IMR-90 (cell line): Measurements from ENCODE around the gene ANO10. TPM values are rescaled to one million over a fixed set of nuclear protein-coding genes. Genes with fewer than 3 reads are reported as not detected.
A peak's percentile ranks its signal among the peaks of the same experiment; 100 is the strongest.

ENCODE experiments used
- ATAC-seq: fragments of 200-7000 bp; cut with Tn5 transposase; 2 replicates; pipeline ENCODE4 v1.9.1; 2020; ENCODE audit warnings: low read depth, mild to moderate bottlenecking, moderate library complexity
- BruUV-seq: library from RNA; stranded (reverse); fragments of 400-500 nt; replicated peaks from 2 replicates; lab custom pipeline; 2021; lab: Mats Ljungman, UMichigan
- CTCF ChIA-PET: fragments of 300-600 bp; formaldehyde crosslinking; extraction: SDS; loops from one replicate; lab custom pipeline; 2021; ENCODE audit warnings: antibody characterized with exemption; lab: Yijun Ruan, JAX
- POLR2A ChIA-PET: fragments of 300-600 bp; sonication (Branson Sonifier 250); formaldehyde crosslinking; loops from one replicate; lab custom pipeline; 2022; ENCODE audit warnings: antibody characterized with exemption; ENCODE audit not compliant: unreplicated experiment; lab: Charles Lee
- DNase-seq: peaks from one replicate; pipeline ENCODE4 v3.0.0; 2013
- H2AFZ ChIP-seq: replicated peaks from 2 replicates; pipeline ENCODE3; 2013; ENCODE audit warnings: low read length, mild to moderate bottlenecking; ENCODE audit not compliant: poor library complexity
- H2AK5ac ChIP-seq: 2 replicates; pipeline ENCODE4 v1.6.1; 2013; ENCODE audit warnings: low read depth, low read length, inconsistent platforms
- H2AK9ac ChIP-seq: replicated peaks from 2 replicates; pipeline ENCODE3; 2013; ENCODE audit warnings: mild to moderate bottlenecking, low read depth, low read length, moderate library complexity; ENCODE audit not compliant: poor library complexity
- H2BK120ac ChIP-seq: 2 replicates; pipeline ENCODE4 v1.6.1; 2013; ENCODE audit warnings: low read depth, low read length, inconsistent platforms
- H2BK15ac ChIP-seq: 3 replicates; pipeline ENCODE4 v1.6.1; 2013; ENCODE audit warnings: low read depth, low read length, inconsistent platforms
- H2BK20ac ChIP-seq: 2 replicates; pipeline ENCODE4 v1.6.1; 2013; ENCODE audit warnings: low read depth, mild to moderate bottlenecking, inconsistent platforms, low read length, moderate library complexity
- H2BK5ac ChIP-seq: 2 replicates; pipeline ENCODE4 v1.6.1; 2013; ENCODE audit warnings: mild to moderate bottlenecking, low read depth, low read length, inconsistent platforms; ENCODE audit not compliant: poor library complexity, severe bottlenecking
- H3K14ac ChIP-seq: replicated peaks from 2 replicates; pipeline ENCODE4 v1.6.1; 2013; ENCODE audit warnings: low read depth, low read length, inconsistent platforms
- H3K18ac ChIP-seq: 2 replicates; pipeline ENCODE4 v1.6.1; 2013; ENCODE audit warnings: low read depth, low read length, control low read depth
- H3K23ac ChIP-seq: 2 replicates; pipeline ENCODE4 v1.6.1; 2013; ENCODE audit warnings: low read depth, low read length, inconsistent platforms
- H3K27ac ChIP-seq: 2 replicates; pipeline ENCODE4 v1.5.1; 2013; ENCODE audit warnings: mild to moderate bottlenecking, control low read depth, low read length; ENCODE audit not compliant: insufficient read depth
- H3K27me3 ChIP-seq: 2 replicates; pipeline ENCODE4 v1.6.1; 2013; ENCODE audit warnings: low read length; ENCODE audit not compliant: control insufficient read depth, insufficient read depth
- H3K36me3 ChIP-seq: 2 replicates; pipeline ENCODE4 v1.6.1; 2013; ENCODE audit warnings: low read length, mixed read lengths; ENCODE audit not compliant: control insufficient read depth, insufficient read depth
- H3K4ac ChIP-seq: 2 replicates; pipeline ENCODE4 v1.6.1; 2013; ENCODE audit warnings: low read depth, low read length, inconsistent platforms
- H3K4me1 ChIP-seq: 2 replicates; pipeline ENCODE4 v1.6.1; 2013; ENCODE audit warnings: low read length, mixed read lengths; ENCODE audit not compliant: control insufficient read depth, insufficient read depth
- H3K4me2 ChIP-seq: 2 replicates; pipeline ENCODE4 v1.6.1; 2013; ENCODE audit warnings: low read depth, mild to moderate bottlenecking, control low read depth, low read length, moderate library complexity
- H3K4me3 ChIP-seq: 2 replicates; pipeline ENCODE4 v1.5.1; 2013; ENCODE audit warnings: low read depth, mild to moderate bottlenecking, control low read depth, low read length, moderate library complexity; ENCODE audit not compliant: insufficient read depth
- H3K56ac ChIP-seq: 2 replicates; pipeline ENCODE4 v1.6.1; 2013; ENCODE audit warnings: low read length, inconsistent platforms; ENCODE audit not compliant: insufficient read depth; ENCODE audit errors: extremely low read depth
- H3K79me1 ChIP-seq, 2 experiments: 2 replicates each; pipeline ENCODE4 v1.6.1; 2013; ENCODE audit warnings: low read length in 2 of 2, inconsistent platforms in 1 of 2, low read depth in 1 of 2
- H3K9ac ChIP-seq: 2 replicates; pipeline ENCODE4 v1.6.1; 2013; ENCODE audit warnings: low read depth, low read length, control low read depth
- H3K9me1 ChIP-seq: 2 replicates; pipeline ENCODE4 v1.6.1; 2013; ENCODE audit warnings: low read length, inconsistent platforms; ENCODE audit not compliant: insufficient read depth
- H3K9me3 ChIP-seq: 2 replicates; pipeline ENCODE4 v1.6.1; 2013; ENCODE audit warnings: low read length; ENCODE audit not compliant: control insufficient read depth, insufficient read depth
- H4K20me1 ChIP-seq: 2 replicates; pipeline ENCODE4 v1.6.1; 2013; ENCODE audit warnings: low read length, inconsistent platforms; ENCODE audit not compliant: insufficient read depth
- H4K5ac ChIP-seq: 2 replicates; pipeline ENCODE4 v1.6.1; 2013; ENCODE audit warnings: mild to moderate bottlenecking, low read depth, low read length, control low read depth
- H4K8ac ChIP-seq, 2 experiments: 2 replicates each; pipeline ENCODE4 v1.6.1; 2013; ENCODE audit warnings: low read depth in 2 of 2, low read length in 2 of 2, control low read depth in 1 of 2, inconsistent platforms in 1 of 2
- H4K91ac ChIP-seq: 2 replicates; pipeline ENCODE4 v1.6.1; 2013; ENCODE audit warnings: low read depth, low read length, inconsistent platforms; ENCODE audit not compliant: insufficient read depth
- CEBPB ChIP-seq: IDR thresholded peaks from 2 replicates; pipeline ENCODE4 v1.6.1; 2012; ENCODE audit warnings: low read depth, low read length, improper control_type of control experiment
- CHD1 ChIP-seq: IDR thresholded peaks from 2 replicates; pipeline ENCODE4 v1.6.1; 2012; ENCODE audit warnings: low read depth, low read length, improper control_type of control experiment
- FOS ChIP-seq: fragments of 150-350 bp; IDR thresholded peaks from 2 replicates; pipeline ENCODE4 v1.6.1; 2016; ENCODE audit warnings: low read depth, low read length
- MAFK ChIP-seq: IDR thresholded peaks from 2 replicates; pipeline ENCODE4 v1.6.1; 2012; ENCODE audit warnings: low read depth, low read length, improper control_type of control experiment
- MAZ ChIP-seq: IDR thresholded peaks from 2 replicates; pipeline ENCODE4 v1.6.1; 2012; ENCODE audit warnings: low read depth, mild to moderate bottlenecking, low read length, improper control_type of control experiment, moderate library complexity, borderline replicate concordance
- NFE2L2 ChIP-seq: fragments of 150-350 bp; IDR thresholded peaks from 2 replicates; pipeline ENCODE4 v1.6.1; 2016; ENCODE audit warnings: low read depth, mild to moderate bottlenecking, low read length
- RAD21 ChIP-seq: IDR thresholded peaks from 2 replicates; pipeline ENCODE4 v1.6.1; 2012; ENCODE audit warnings: low read length, improper control_type of control experiment
- RCOR1 ChIP-seq: IDR thresholded peaks from 2 replicates; pipeline ENCODE4 v1.6.1; 2012; ENCODE audit warnings: mild to moderate bottlenecking, low read length, improper control_type of control experiment; ENCODE audit not compliant: insufficient replicate concordance
- RFX5 ChIP-seq: IDR thresholded peaks from 2 replicates; pipeline ENCODE4 v1.8.0; 2012; ENCODE audit warnings: low read depth, mild to moderate bottlenecking, low read length, moderate library complexity
- SMC3 ChIP-seq: fragments of 150-350 bp; IDR thresholded peaks from 2 replicates; pipeline ENCODE4 v1.6.1; 2016; ENCODE audit warnings: low read depth, mild to moderate bottlenecking, antibody characterized with exemption, low read length, moderate library complexity
- USF2 ChIP-seq: fragments of 150-350 bp; IDR thresholded peaks from 2 replicates; pipeline ENCODE4 v1.6.1; 2017; ENCODE audit warnings: mild to moderate bottlenecking, antibody characterized with exemption, low read length, low read depth
- WGBS, 2 experiments: methylation state at CpG; one replicate each; pipeline versions ENCODE4 v1.1.5 to v1.1.7; 2013; ENCODE audit warnings: missing lambda C conversion rate in 2 of 2; ENCODE audit not compliant: insufficient read length in 1 of 2; ENCODE audit errors: extremely low coverage in 2 of 2; 5-methylcytosine and 5-hydroxymethylcytosine counted together
- dilution Hi-C: fragments of 300-500 bp; cut with HindIII; formaldehyde crosslinking; loops from one replicate; pipeline ENCODE4 v1.14.3; 2018; ENCODE audit warnings: low sequenced_read_pairs; ENCODE audit not compliant: unreplicated experiment
- in situ Hi-C: fragments of 300-500 bp; cut with MboI; formaldehyde crosslinking; loops from 3 replicates; pipeline ENCODE4 v1.14.3; 2019; ENCODE audit warnings: low sequenced_read_pairs, inconsistent platforms, mixed read lengths
- intact Hi-C: fragments of 100-400 bp; cut with micrococcal nuclease; formaldehyde crosslinking; loops from 2 replicates; pipeline ENCODE4 v1.10.0; 2022
- polyA plus RNA-seq, 3 experiments: library from polyadenylated mRNA; depleted of rRNA; stranded (reverse); fragments of >200 nt; gene quantifications; 2 replicates each; pipeline ENCODE4 v1.2.3, GENCODE V29; 2012; ENCODE audit warnings: low replicate concordance in 1 of 3
- total RNA-seq: library from RNA; depleted of rRNA; stranded (reverse); fragments of >200 nt; gene quantifications from 2 replicates; pipeline ENCODE4 v1.2.3, GENCODE V29; 2012

ANO10 gene
- total and polyA plus RNA-seq, 2 of the 4 experiments (the other 2 are of a cell fraction), result 28.5 to 41.6 TPM

- no peak overlapping the region for H3K4me2 ChIP-seq
- no peaks in the 10 kb centered on the region for H3K79me1 ChIP-seq
- in situ Hi-C loops (no loop called here), dilution Hi-C loops (no loop called here), intact Hi-C loops (no loop called here)
- H3K9me1 ChIP-seq, result peaks cover 3% of the 10 kb centered on the region
- H3K36me3 ChIP-seq, result no peaks in the 10 kb centered on the region
- H3K9me3 ChIP-seq, result no peaks in the 10 kb centered on the region
- no peak overlapping the region for H3K27ac ChIP-seq
- no peaks in the 10 kb centered on the region for H3K27me3 ChIP-seq
- peak overlapping the region; percentile 23; the same call in 1 of the 3 replicates for H2BK15ac ChIP-seq
- H2BK5ac ChIP-seq, result no peak overlapping the region
- H3K56ac ChIP-seq, result no peak overlapping the region
- no peak overlapping the region for H3K14ac ChIP-seq
- no peak overlapping the region for H3K18ac ChIP-seq
- DNase-seq (no peak), ATAC-seq (no peak)
- H3K4me3 ChIP-seq, result no peak overlapping the region
- no peak overlapping the region for H2BK120ac ChIP-seq
- H4K8ac ChIP-seq, result no peak overlapping the region
- ChIA-PET POLR2A (no interaction called here), CTCF (no interaction called here)
- no peak overlapping the region for H2AK9ac ChIP-seq
- no peak overlapping the region; the same call in 1 of the 2 replicates for H2BK20ac ChIP-seq
- BruUV-seq, result no TSS peak
- no peaks in the 10 kb centered on the region for H4K20me1 ChIP-seq
- no peak overlapping the region for H4K5ac ChIP-seq
- peaks cover 8% of the 10 kb centered on the region for H3K4me1 ChIP-seq
- H4K91ac ChIP-seq, result 0 out of 2 replicates have a peak overlapping the region, but pooled peaks have one; percentile 4
- H3K9ac ChIP-seq, result no peak overlapping the region
- H3K4ac ChIP-seq, result no peak overlapping the region
- WGBS, 2 experiments, result no CpG with 5 or more reads among the region's 2 CpGs
- TF ChIP-seq SMC3 (no peak), MAFK (no peak), CEBPB (no peak), NFE2L2 (no peak), USF2 (no peak), MAZ (no peak), CHD1 (no peak), RAD21 (no peak), FOS (no peak), RFX5 (no peak), RCOR1 (no peak)
- 0 out of 2 replicates have a peak overlapping the region, but pooled peaks have one; percentile 62 for H2AK5ac ChIP-seq
- no peak overlapping the region for H3K23ac ChIP-seq
- no peak overlapping the region for H2AFZ ChIP-seq
Measured at GRCh38 chr3:43644443-43644842, 22.6 kb upstream of the ANO10 start.
